D721Med (cell line): ENCODE measurements around the gene IQCF5.
"Not testable (repeated sequence)": the region's sequence is repeated elsewhere in the genome, so short reads cannot be mapped to it uniquely, and the experiment has no call there.

ENCODE experiments used
- DNase-seq: peaks from one replicate; pipeline ENCODE4 v3.0.0; 2011; ENCODE audit warnings: low spot score; ENCODE audit not compliant: insufficient read length
- FAIRE-seq: peaks from 2 replicates; lab custom pipeline; 2011; peaks lifted over from hg19 to GRCh38; lab: Jason Lieb, UNC
- CTCF ChIP-seq: IDR thresholded peaks from 2 replicates; pipeline ENCODE4 v1.5.1; 2012; ENCODE audit warnings: mild to moderate bottlenecking, control low read depth; ENCODE audit not compliant: insufficient read depth; ENCODE audit errors: missing control alignments

Gene IQCF5

GRCh38 chr3:51869304-51869703 lies 6.1 kb downstream of the IQCF5 start:
- TF ChIP-seq CTCF, result no peak
- no peak for FAIRE-seq
- DNase-seq, result no peak

- not testable (repeated sequence) for FAIRE-seq
Observed at GRCh38 chr3:51868896-51869295, 6.5 kb downstream of the IQCF5 start.

GRCh38 chr3:51862886-51863285 lies 12.5 kb downstream of the IQCF5 start:
- no peak for TF ChIP-seq CTCF
- no peak for DNase-seq
- FAIRE-seq, result no peak

More at GRCh38 chr3:51868896-51869295, 6.5 kb downstream of the IQCF5 start:
- DNase-seq, result not testable (repeated sequence)

- DNase-seq (no peak), FAIRE-seq (no peak)
- no peak for TF ChIP-seq CTCF
Observed at GRCh38 chr3:51860703-51861665, 14.4 kb downstream of the IQCF5 start, which contains the start of gene IQCF2. Gene IQCF2 (plus strand): TSS chr3:51861615. CDS start chr3:51861667, 52 bp downstream.

GRCh38 chr3:51855411-51855810 lies 20.0 kb downstream of the IQCF5 start:
- not testable (repeated sequence) for DNase-seq, FAIRE-seq

- FAIRE-seq (no peak), DNase-seq (no peak)
Observed at GRCh38 chr3:51845129-51845528, 30.3 kb downstream of the IQCF5 start.

GRCh38 chr3:51836606-51837005 lies 38.8 kb downstream of the IQCF5 start:
- DNase-seq (no peak), FAIRE-seq (no peak)
- no peak for TF ChIP-seq CTCF

More at GRCh38 chr3:51845129-51845528, 30.3 kb downstream of the IQCF5 start:
- no peak for TF ChIP-seq CTCF

GRCh38 chr3:51830836-51831385 lies 44.5 kb downstream of the IQCF5 start:
- no peak for TF ChIP-seq CTCF
- no peak for DNase-seq
- FAIRE-seq, result no peak
